ENCODE data around the gene MBD3.

The MBD3 gene

GRCh38 chr19:1592024-1592754, 476 bp downstream of the MBD3 start:
- peak; percentile 94 for DNase-seq

DNA sequence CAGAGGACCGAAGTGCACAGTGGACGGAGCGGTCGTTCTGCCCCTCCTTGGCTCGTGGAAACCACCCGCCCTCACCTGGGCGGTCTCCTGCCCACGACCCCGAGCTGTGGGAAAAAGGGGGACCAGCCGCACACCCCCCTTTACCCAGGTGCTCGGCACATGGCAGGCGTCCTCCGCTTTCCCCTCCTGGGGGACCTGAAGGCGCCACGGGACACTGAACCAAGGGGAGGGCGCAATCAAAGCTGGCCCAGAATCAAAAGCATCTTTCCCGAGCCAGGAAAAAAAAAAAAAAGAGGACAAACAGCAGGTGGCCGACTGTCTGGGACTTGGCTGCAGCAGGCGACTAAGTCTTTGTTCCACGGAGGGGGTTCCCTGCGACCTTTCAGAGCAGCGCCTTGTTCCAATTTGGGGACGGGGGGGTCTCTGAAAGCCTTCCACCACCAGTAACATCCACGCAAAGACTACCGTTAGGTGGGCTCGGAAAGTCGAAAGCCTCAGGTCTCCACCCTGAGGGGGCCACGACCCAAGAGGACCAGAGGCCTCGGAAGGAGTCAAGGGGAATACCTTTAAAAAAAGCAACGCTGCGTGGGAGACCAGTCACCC, 1.1 kb downstream of the MBD3 start:
- peak; percentile 65 for DNase-seq

GRCh38 chr19:1590641-1591397, 1.8 kb downstream of the MBD3 start:
- peak; percentile 45 for DNase-seq

GRCh38 chr19:1587872-1588271, 4.8 kb downstream of the MBD3 start:
- DNase-seq: no peak

GRCh38 chr19:1585243-1585580, 7.5 kb downstream of the MBD3 start:
- DNase-seq: no peak

DNA sequence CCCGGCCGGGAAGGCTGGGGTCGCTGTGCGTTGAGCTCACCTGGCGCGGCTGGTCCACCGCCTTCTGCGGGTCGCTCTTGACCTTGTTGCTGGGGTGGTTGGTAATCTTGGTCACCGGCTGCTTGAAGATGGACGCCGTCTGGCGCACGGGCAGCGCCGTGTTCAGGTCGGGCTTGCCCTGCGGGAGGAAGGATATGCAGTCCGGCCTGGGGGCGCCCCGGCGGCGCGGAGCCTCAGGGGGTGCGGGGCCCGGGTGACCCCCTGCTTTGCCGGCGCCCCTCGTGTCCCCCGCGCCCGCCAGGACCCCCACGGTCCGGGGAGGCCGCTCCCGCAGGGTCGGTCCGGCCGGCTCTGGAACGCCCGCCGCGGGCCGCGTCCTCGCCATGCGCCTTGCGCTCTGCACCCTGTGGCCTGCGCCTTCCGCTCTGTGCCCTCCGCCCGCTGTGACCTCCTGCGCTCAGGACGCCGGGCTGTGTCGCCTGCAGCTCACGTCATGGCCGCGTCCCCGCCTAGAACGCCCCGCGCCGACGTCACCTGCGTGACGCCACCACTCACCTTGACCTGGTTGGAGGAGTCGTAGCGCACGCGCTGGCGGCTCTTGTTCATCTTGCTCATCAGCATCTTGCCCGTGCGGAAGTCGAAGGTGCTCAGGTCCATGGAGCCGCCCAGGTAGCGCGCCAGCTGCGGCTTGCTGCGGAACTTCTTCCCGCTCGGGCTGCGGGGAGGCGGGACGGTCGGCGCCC, 8.0 kb downstream of the MBD3 start:
- no peak for DNase-seq

DNA sequence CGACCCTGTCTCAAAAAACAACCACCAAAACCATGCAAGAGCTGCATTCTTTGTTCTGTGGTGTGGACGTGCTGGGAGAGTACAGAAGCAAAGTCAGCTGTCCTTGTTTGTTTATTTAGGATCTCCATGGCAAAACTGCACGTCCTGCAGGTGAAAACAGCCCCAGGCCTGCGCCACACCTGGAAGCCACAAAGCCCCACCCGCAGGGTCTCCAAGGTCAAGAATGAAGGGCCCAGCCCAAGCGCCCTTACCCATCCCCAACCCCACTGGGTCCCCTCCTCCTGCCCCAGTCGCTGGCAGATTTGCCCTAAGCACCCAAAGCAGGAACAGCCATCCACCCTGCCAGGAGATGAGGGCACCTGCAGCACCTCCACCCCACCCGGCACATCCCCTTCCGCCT, 10.5 kb downstream of the MBD3 start:
- peak; percentile 85 for DNase-seq

GRCh38 chr19:1580957-1581356, 11.7 kb downstream of the MBD3 start:
- DNase-seq: no peak

DNA sequence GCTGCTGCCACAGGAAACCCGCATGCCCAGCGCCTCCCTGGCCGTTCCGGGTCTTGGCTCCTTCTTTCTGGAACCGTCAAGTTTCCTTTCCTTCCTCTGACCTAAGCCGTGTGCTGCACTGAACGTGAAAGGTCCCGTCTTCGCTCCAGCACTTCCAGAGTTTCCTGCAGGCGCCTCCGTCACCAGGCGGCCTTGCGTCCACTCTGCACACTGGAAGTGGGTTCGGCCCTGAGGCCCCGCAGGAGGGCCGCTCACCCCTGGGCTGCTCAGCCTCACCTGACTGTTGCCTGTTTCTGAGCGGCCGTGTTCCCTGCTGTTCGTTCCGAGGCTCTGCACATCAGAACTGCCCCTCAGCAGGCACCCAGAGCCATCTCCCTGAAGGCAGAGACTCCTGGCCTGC, 12.3 kb downstream of the MBD3 start:
- DNase-seq: no peak

DNA sequence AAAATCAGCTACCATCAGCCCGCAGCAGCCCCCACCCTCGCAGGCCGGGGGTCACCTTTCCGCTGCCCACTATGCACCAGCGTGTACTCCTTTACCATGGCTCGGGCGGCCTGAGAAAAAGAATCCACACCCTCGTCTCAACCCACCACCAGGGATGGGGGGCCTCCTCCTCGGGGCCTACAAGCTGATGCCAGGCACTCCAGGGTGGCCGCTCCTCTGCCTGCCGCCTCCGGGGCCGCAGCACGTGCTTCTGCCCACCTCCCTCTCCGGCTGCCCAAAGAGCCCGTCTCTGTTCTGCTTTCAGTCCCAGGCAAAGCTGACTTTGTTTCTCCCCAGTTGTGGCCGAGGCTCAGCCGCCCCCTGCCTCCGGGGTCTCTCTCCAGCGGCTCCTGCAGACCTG, 13.4 kb downstream of the MBD3 start:
- no peak for DNase-seq

GRCh38 chr19:1577929-1578618, 14.6 kb downstream of the MBD3 start:
- DNase-seq: no peak

DNA sequence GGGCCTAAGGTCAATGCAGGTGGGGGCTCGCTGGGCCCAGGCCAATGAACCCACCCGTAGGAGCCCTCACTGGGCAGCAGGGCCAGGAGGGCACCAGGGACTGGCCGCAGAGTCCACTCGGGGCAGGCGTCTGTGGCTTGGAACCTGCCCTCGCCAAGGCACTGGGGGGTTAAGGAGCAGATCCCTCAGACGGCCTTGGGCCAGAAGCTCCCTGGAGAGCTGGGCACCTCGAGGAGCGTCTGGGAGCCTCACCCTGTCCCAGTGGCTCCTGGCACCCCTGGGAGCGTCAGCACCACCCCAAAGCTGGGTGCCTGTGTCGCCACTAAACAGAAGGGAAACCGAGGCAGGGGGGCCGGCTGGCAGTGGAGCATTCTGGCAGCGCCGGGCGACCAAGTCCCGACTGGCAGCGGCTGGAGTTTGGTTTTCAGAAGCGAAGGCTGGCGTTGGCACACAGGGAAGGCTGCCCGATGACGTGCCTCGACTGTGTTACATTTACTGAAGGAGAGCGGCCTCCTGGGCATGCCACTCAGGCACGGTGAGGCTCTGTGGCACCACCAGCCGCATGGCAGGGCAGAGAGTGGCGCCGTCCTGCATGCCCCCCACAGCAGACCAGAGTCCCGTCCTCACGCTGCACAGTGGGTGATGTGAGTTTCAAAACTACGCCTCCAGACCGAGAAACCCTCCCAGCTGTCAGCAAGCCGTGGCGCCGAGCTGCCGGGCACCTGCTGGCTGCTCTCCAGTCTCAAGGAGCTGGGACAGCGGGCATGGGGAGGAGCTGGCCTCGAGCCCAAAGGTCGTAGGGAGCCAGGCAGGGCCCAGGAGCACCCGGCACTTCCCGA, 15.4 kb downstream of the MBD3 start:
- no peak for DNase-seq

DNA sequence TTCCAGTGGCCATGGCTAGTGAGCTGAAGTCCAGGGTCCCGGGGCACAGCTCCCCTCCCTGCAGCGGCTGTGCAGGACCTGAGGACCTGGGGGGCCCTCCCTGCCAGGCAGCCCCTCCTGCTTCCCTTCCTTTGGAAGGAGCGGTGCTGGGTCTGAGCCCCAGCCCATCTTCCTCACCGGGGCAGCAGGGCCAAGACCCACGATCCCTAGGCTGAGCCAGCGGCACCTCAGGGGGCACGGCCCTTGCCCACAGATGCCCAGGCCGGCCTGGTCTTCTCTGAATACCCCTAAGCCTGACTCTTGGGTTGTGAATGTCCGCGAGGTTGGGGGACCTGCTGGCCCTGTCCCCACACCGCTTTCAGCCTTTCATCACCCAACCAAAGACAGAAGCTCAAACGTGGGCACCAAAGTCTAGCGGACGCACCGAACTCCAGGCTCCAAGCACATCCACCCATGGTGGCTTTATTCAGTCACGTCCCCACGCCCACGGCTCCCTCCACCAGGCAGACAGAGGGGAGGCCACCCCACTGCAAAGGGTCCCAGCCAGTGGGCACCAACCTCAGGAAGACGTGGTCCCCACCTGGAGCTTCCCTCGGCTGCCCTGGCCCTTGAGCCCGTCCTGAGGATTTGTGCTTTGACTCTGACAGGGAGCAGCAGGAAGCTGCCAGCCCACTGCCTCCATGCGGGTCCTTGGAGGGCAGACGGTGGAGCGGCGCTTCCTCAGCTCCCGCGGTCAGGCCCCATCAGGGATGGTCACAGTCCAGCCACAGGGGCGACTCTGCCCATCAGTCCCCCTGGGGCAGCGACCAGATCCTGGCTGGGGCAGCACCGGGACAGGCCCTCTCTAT, 16.2 kb downstream of the MBD3 start:
- DNase-seq: no peak

GRCh38 chr19:1575323-1576241, 17.1 kb downstream of the MBD3 start:
- DNase-seq: no peak

DNA sequence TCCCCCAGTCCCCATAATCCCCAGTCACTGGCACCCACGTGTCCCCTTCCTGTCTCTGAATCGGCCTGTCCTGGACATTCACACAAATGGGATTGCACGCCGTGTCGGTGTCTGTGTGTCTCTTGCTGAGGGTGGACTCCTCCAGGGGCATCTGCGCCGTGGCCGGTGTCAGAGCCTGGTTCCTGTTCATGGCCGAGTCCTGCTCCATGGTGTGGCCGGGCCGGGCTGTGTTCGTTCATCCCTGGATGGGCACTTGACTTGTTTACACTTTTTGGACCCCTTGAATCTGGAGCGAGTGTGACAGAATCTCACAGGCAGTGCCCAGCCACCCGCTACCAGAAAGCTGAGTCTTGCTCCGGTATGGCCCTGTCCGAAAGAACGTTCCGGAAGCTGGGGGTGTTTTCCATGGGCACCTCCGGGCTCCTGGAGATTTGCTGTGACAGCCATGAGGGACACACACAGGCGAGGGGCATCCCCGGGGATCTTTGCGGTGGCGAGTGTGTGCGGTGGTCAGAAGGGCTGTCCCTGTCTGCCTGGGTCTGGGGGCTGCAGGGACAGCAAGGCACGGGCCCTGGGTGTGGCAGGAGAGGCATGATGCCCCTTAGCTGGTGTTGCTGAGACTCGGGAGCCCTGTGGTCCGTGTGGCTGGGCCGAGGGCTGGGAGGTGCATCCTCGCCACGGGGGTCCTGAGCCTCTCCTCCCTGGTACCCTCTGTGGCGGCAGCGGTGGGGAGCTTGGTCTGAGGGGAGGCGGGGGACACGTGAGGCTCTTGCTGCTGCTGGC, 18.1 kb downstream of the MBD3 start:
- no peak for DNase-seq

GRCh38 chr19:1572795-1573194, 19.9 kb downstream of the MBD3 start:
- DNase-seq: no peak

DNA sequence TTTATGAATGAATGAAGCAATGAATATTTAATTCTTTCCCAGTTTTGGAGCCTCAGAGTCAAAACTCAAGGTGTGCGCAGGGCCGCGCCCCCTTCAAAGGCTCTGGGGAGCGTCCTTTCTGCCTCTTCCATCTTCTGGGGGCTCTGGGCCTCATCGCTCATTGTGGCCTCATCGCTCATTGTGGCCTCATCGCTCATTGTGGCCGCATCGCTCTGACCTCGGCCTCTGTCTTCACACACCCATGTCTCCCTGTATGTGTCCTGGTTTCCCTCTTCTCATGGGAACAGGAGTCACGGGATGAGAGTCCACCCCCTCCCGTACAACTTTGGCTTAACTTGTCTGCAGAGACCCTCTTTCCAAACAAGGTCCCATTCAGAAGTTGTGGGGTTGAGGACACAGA, 21.3 kb downstream of the MBD3 start:
- no peak for DNase-seq

GRCh38 chr19:1570836-1571235, 21.8 kb downstream of the MBD3 start:
- DNase-seq: no peak

GRCh38 chr19:1569997-1570396, 22.7 kb downstream of the MBD3 start:
- DNase-seq: no peak
